Stimulated activated CD4-positive, alpha-beta T cell treated with anti-CD3 and anti-CD28 coated beads, Interleukin-12 subunit alpha, Interleukin-12 subunit beta, amount 100 ng/mL, for 48 hours (primary cell): ENCODE measurements around the gene RAB8B.
A peak's percentile ranks its signal among the peaks of the same experiment; 100 is the strongest.
"Not testable (repeated sequence)": the region's sequence is repeated elsewhere in the genome, so short reads cannot be mapped to it uniquely, and the experiment has no call there.

Experiments used
- DNase-seq, 3 donors: peaks; one replicate each; pipeline ENCODE4 v3.0.0-alpha.2; 2020; ENCODE audit warnings: low read depth in 2 of 3, low spot score in 1 of 3

The RAB8B gene

GRCh38 chr15:63233667-63234423, 44.4 kb downstream of the RAB8B start:
- DNase-seq = no peak

GRCh38 chr15:63234451-63234870, 45.1 kb downstream of the RAB8B start:
- DNase-seq = no peak

GRCh38 chr15:63236272-63236671, 46.9 kb downstream of the RAB8B start:
- DNase-seq = no peak

GRCh38 chr15:63237086-63237485, 47.7 kb downstream of the RAB8B start:
- DNase-seq = not testable (repeated sequence)

- no peak for DNase-seq
These were observed 48.8 kb downstream of the RAB8B start for GRCh38 chr15:63238171-63238570.

- DNase-seq = peak in 2 of 3 donors; percentile 22 to 26
These were observed 49.4 kb downstream of the RAB8B start for GRCh38 chr15:63238796-63239195.

- no peak for DNase-seq
These were observed 50.7 kb downstream of the RAB8B start for GRCh38 chr15:63240109-63240508.

GRCh38 chr15:63241316-63241715, 51.9 kb downstream of the RAB8B start:
- no peak for DNase-seq

GRCh38 chr15:63243101-63243500, 53.7 kb downstream of the RAB8B start:
- DNase-seq = no peak

GRCh38 chr15:63243776-63244175, 54.4 kb downstream of the RAB8B start:
- no peak for DNase-seq

GRCh38 chr15:63244399-63244798, 55.0 kb downstream of the RAB8B start:
- DNase-seq = no peak

GRCh38 chr15:63244976-63245645, 55.7 kb downstream of the RAB8B start:
- no peak for DNase-seq

- DNase-seq = no peak
These were observed 57.5 kb downstream of the RAB8B start for GRCh38 chr15:63246691-63247469.

GRCh38 chr15:63250312-63250965, 61.0 kb downstream of the RAB8B start:
- no peak for DNase-seq

- no peak for DNase-seq
These were observed 62.3 kb downstream of the RAB8B start for GRCh38 chr15:63251701-63252100.

GRCh38 chr15:63252292-63252691, 62.9 kb downstream of the RAB8B start:
- DNase-seq = no peak

GRCh38 chr15:63254991-63255390, 65.6 kb downstream of the RAB8B start:
- DNase-seq = no peak

- no peak for DNase-seq
These were observed 66.1 kb downstream of the RAB8B start for GRCh38 chr15:63255489-63255990.

- DNase-seq = no peak
These were observed 67.2 kb downstream of the RAB8B start for GRCh38 chr15:63256433-63257274.

- DNase-seq = no peak
These were observed 69.3 kb downstream of the RAB8B start for GRCh38 chr15:63258658-63259057.
